Stimulated activated CD4-positive, alpha-beta T cell treated with anti-CD3 and anti-CD28 coated beads, Interleukin-1b, Interleukin-23, amount 100 ng/mL, for 48 hours (primary cell): Measurements from ENCODE around the gene WDSUB1.

Experiments
- DNase-seq: peaks from one replicate; pipeline ENCODE4 v3.0.0-alpha.2; 2020

WDSUB1 gene

DNA sequence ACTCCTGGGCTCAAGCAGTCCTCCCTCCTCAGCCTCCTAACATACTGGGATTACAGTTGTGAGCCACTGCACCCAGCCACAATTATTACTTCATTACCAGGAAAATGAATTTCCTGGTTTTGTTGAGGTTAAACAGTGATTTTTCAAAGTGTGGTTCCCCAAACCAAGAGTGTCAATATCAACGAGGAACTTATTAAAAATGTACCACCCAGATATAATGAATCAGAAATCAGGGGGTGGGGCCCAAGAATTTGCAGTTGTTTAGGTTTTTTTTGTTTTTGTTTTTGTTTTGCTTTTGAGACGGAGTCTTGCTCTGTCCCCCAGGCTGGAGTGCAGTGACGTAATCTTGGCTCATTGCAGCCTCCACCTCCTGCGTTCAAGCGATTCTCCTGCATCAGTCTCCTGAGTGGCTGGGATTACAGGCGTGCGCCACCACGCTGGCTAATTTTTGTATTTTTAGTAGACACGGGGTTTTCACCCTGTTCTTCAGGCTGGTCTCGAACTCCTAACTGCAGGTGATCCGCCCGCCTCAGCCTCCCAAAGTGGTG is 94.1 kb downstream of the WDSUB1 start:
- DNase-seq = no peak

DNA sequence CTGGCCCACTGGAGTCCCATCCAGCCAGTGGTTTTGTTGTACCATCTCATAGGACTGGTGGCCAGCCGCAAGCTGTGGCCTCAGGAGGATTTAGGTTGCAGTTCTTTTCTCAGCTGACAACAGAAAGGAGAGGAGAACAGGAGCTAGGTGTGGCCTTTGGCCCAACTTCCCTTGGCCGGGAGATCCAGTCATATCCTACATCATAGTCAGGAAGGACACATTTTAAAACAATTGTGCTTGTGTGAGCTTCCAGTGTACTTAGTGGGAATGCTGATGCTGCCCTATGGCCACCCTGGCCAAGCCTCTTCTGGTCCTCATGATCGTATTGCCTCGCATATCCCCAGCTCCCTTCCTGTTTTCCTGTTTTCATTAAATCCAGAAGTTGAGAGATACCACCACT is 98.1 kb downstream of the WDSUB1 start:
- no peak for DNase-seq

GRCh38 chr2:159187106-159187505 is 99.4 kb downstream of the WDSUB1 start:
- no peak for DNase-seq

- no peak for DNase-seq
These were observed 100.0 kb downstream of the WDSUB1 start for GRCh38 chr2:159186462-159186861.
